ENCODE results near the gene C4orf17.
A peak's percentile ranks its signal among the peaks of the same experiment; 100 is the strongest.
"Not testable (repeated sequence)": the region's sequence is repeated elsewhere in the genome, so short reads cannot be mapped to it uniquely, and the experiment has no call there.

Gene C4orf17

GRCh38 chr4:99510721-99511120 is at the start of gene C4orf17:
Gene C4orf17 (plus strand): TSS chr4:99511021. CDS start chr4:99513082, 2,061 bp downstream.
- no peak for DNase-seq (ENCODE audit: low spot score)

- DNase-seq (ENCODE audit: low spot score): no peak
These were observed 49.0 kb upstream of the C4orf17 start for GRCh38 chr4:99461623-99462401.

GRCh38 chr4:99462875-99463464 is 47.9 kb upstream of the C4orf17 start:
- peak; percentile 73 for DNase-seq (ENCODE audit: low spot score)

GRCh38 chr4:99463566-99463965 is 47.3 kb upstream of the C4orf17 start:
- DNase-seq (ENCODE audit: low spot score): no peak

GRCh38 chr4:99467887-99468286 is 42.9 kb upstream of the C4orf17 start:
- no peak for DNase-seq (ENCODE audit: low spot score)

- DNase-seq (ENCODE audit: low spot score): no peak
These were observed 41.9 kb upstream of the C4orf17 start for GRCh38 chr4:99468889-99469288.

GRCh38 chr4:99471349-99471748 is 39.5 kb upstream of the C4orf17 start:
- no peak for DNase-seq (ENCODE audit: low spot score)

- DNase-seq (ENCODE audit: low spot score): no peak
These were observed 38.9 kb upstream of the C4orf17 start for GRCh38 chr4:99471896-99472295.

- DNase-seq (ENCODE audit: low spot score): no peak
These were observed 37.7 kb upstream of the C4orf17 start for GRCh38 chr4:99473131-99473530.

GRCh38 chr4:99483636-99484035 is 27.2 kb upstream of the C4orf17 start:
- no peak for DNase-seq (ENCODE audit: low spot score)

- no peak for DNase-seq (ENCODE audit: low spot score)
These were observed 25.6 kb upstream of the C4orf17 start for GRCh38 chr4:99485212-99485611.

GRCh38 chr4:99486648-99487047 is 24.2 kb upstream of the C4orf17 start:
- DNase-seq (ENCODE audit: low spot score): not testable (repeated sequence)

- DNase-seq (ENCODE audit: low spot score): no peak
These were observed 20.5 kb upstream of the C4orf17 start for GRCh38 chr4:99490286-99490685.

- no peak for DNase-seq (ENCODE audit: low spot score)
These were observed 5.9 kb upstream of the C4orf17 start for GRCh38 chr4:99504804-99505502.

GRCh38 chr4:99506781-99507180 is 4.0 kb upstream of the C4orf17 start:
- DNase-seq (ENCODE audit: low spot score): no peak

GRCh38 chr4:99507349-99507748 is 3.5 kb upstream of the C4orf17 start:
- DNase-seq (ENCODE audit: low spot score): no peak

- DNase-seq (ENCODE audit: low spot score): no peak
These were observed 3.1 kb upstream of the C4orf17 start for GRCh38 chr4:99507762-99508161.

- DNase-seq (ENCODE audit: low spot score): no peak
These were observed 7.9 kb downstream of the C4orf17 start for GRCh38 chr4:99518601-99519295.

- no peak for DNase-seq (ENCODE audit: low spot score)
These were observed 18.4 kb downstream of the C4orf17 start for GRCh38 chr4:99529228-99529627.

GRCh38 chr4:99529956-99530355 is 19.1 kb downstream of the C4orf17 start:
- no peak for DNase-seq (ENCODE audit: low spot score)

GRCh38 chr4:99534699-99535098 is 23.9 kb downstream of the C4orf17 start:
- DNase-seq (ENCODE audit: low spot score): not testable (repeated sequence)

GRCh38 chr4:99536271-99536670 is 25.4 kb downstream of the C4orf17 start:
- DNase-seq (ENCODE audit: low spot score): no peak

All from AG08396 (cell line).